BLaER1 (cell line): ENCODE results near the gene JHY.
"Not testable (repeated sequence)": the region's sequence is repeated elsewhere in the genome, so short reads cannot be mapped to it uniquely, and the experiment has no call there.

Experiments used
- H3K27ac ChIP-seq: shearing (Covaris generic); formaldehyde crosslinking; 2 replicates; pipeline ENCODE4 v1.8.1; 2022
- H3K27me3 ChIP-seq: shearing (Covaris generic); formaldehyde crosslinking; 2 replicates; pipeline ENCODE4 v1.8.1; 2022
- H3K36me3 ChIP-seq: shearing (Covaris generic); formaldehyde crosslinking; 2 replicates; pipeline ENCODE4 v1.8.1; 2022
- H3K4me1 ChIP-seq: shearing (Covaris generic); formaldehyde crosslinking; 2 replicates; pipeline ENCODE4 v1.8.1; 2022
- H3K4me2 ChIP-seq: shearing (Covaris generic); formaldehyde crosslinking; 2 replicates; pipeline ENCODE4 v1.8.1; 2022
- H3K4me3 ChIP-seq: shearing (Covaris generic); formaldehyde crosslinking; 2 replicates; pipeline ENCODE4 v1.8.1; 2022
- H3K9ac ChIP-seq: shearing (Covaris generic); formaldehyde crosslinking; 2 replicates; pipeline ENCODE4 v1.8.1; 2022
- H3K9me3 ChIP-seq: shearing (Covaris generic); formaldehyde crosslinking; 2 replicates; pipeline ENCODE4 v1.8.1; 2022
- H4K20me1 ChIP-seq: shearing (Covaris generic); formaldehyde crosslinking; 2 replicates; pipeline ENCODE4 v1.8.1; 2022
- Cebpa-rat ChIP-seq: shearing (Covaris generic); IDR thresholded peaks from 2 replicates; pipeline ENCODE4 v1.8.1; 2022

The JHY gene

DNA sequence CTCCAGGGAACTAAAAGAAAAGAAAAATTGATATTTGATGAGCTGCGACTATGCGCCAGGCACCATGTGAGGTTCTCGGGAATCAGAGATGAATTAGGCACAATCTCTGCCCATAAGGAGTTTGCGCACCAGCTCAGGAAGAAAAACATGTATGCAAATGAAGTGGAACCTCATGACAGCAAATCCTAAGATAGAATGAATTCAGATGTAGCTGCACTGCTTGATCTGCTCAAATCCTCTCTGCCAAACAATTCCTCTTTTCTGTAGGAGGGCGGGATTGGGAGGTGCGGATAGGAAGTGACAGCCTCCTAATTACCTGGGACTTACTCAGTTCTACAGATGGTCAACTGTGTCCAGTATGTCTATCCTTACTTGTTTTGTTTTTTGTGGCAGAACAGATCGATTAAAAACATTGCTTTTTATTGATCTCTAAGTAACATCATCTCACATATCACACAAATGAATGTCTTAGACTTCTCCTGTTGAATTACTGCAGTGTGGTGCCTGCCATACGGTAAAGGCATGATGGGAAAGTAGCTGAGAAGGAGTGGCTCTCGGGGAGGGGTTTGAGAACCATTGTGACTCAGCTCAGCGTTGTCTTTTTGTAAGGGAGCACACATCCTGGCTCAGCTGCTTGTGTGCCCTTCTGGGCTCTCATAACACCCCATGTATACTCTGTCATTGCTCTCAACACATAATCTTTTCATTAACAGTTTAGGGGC lies 30.3 kb upstream of the JHY start:
- no peaks in the 10 kb centered on the region for H3K36me3 ChIP-seq
- H3K4me3 ChIP-seq: no peak overlapping the region
- H3K27me3 ChIP-seq: no peaks in the 10 kb centered on the region
- TF ChIP-seq Cebpa-rat: no peak
- H3K9me3 ChIP-seq: no peaks in the 10 kb centered on the region
- no peaks in the 10 kb centered on the region for H4K20me1 ChIP-seq
- peaks cover 23% of the 10 kb centered on the region for H3K4me1 ChIP-seq
- no peak overlapping the region for H3K4me2 ChIP-seq
- no peak overlapping the region for H3K9ac ChIP-seq
- no peak overlapping the region for H3K27ac ChIP-seq

DNA sequence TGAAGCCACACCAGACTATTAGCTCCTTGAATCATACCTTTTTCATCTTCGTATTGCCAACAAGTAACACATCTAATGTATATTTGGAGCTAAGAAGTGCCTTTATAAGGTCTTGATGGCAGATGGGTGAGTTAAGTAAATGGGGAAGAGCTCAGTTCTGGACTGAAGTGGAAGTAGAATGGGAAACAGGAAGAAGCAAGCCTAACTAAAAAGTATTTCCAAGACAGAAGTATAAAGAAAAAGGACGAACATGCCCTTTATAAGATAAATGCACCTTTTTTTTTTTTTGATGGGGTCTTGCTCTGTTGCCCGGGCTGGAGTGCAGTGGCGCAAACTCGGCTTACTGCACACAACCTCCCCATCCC lies 29.8 kb upstream of the JHY start:
- Histone ChIP-seq H3K27me3 (no peaks in the 10 kb centered on the region), H3K4me3 (no peak overlapping the region), H3K9me3 (no peaks in the 10 kb centered on the region), H3K9ac (no peak overlapping the region), H4K20me1 (no peaks in the 10 kb centered on the region), H3K4me1 (peaks cover 23% of the 10 kb centered on the region), H3K27ac (no peak overlapping the region), H3K4me2 (no peak overlapping the region), H3K36me3 (no peaks in the 10 kb centered on the region)
- TF ChIP-seq Cebpa-rat: no peak

DNA sequence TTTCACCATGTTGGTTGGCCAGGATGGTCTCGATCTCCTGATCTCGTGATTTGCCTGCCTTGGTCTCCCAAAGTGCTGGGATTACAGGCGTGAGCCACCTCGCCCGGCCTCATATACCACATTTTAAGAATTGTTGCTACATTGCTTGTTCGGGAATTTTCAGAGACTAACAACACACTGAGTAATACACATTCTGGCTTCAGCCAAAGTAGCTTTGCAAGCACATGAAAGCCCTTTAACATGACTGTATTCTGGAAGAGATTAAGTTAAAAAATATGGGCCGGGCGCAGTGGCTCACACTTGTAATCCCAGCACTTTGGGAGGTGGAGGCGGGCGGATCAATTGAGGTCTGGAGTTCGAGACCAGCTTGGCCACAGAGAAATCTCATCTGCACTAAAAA lies 29.3 kb upstream of the JHY start:
- Histone ChIP-seq H3K9ac (no peak overlapping the region), H3K27me3 (no peaks in the 10 kb centered on the region), H3K4me1 (peaks cover 23% of the 10 kb centered on the region), H4K20me1 (no peaks in the 10 kb centered on the region), H3K4me2 (no peak overlapping the region), H3K27ac (no peak overlapping the region), H3K9me3 (no peaks in the 10 kb centered on the region), H3K4me3 (no peak overlapping the region), H3K36me3 (no peaks in the 10 kb centered on the region)
- no peak for TF ChIP-seq Cebpa-rat

DNA sequence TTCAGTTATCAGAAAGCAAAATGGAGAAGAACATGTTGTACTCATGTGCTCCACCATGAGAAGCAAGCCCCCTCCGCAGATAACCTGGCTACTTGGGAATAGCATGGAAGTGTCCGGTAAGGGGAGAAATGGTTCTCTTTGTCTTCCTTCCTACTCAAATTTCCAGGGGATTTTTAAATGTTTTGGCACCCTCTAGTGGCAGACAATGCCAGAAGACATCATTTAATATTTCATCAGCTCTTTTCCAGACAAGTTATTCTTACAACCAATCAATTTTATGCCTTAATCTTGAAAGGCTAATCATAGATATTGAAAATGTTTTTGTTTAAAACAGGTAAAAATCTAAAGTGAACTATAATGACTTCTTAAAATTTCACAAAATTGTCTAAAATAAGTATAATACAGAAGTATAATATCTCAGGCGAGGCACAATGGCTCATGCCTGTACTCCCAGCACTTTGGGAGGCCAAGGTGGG lies 28.6 kb upstream of the JHY start:
- H3K36me3 ChIP-seq: no peaks in the 10 kb centered on the region
- H3K4me1 ChIP-seq: peaks cover 23% of the 10 kb centered on the region
- no peak overlapping the region for H3K4me2 ChIP-seq
- TF ChIP-seq Cebpa-rat: no peak
- no peak overlapping the region for H3K4me3 ChIP-seq
- H4K20me1 ChIP-seq: no peaks in the 10 kb centered on the region
- H3K27ac ChIP-seq: no peak overlapping the region
- H3K9ac ChIP-seq: no peak overlapping the region
- H3K27me3 ChIP-seq: no peaks in the 10 kb centered on the region
- no peaks in the 10 kb centered on the region for H3K9me3 ChIP-seq

DNA sequence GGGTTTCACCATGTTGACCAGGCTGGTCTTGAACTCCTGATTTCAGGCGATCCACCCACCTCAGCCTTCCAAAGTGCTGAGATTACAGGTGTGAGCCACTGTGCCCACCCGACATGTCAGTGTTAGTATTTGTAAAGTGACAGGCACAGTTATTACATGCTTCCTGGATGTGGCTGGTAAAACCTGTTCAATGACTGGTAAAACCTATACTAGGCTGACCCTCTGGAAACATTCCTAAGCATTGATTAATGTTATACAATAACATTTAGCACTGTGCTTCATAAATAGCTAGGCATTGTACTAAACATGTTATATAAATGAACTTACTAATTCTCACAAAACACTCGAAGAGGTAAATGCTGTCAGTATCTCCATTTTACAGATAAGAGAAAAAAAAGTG lies 20.9 kb upstream of the JHY start:
- Histone ChIP-seq H3K9ac (no peak overlapping the region), H3K4me2 (no peak overlapping the region), H3K4me3 (no peak overlapping the region), H3K27ac (no peak overlapping the region), H4K20me1 (no peaks in the 10 kb centered on the region), H3K27me3 (no peaks in the 10 kb centered on the region), H3K9me3 (no peaks in the 10 kb centered on the region), H3K4me1 (peaks cover 6% of the 10 kb centered on the region), H3K36me3 (no peaks in the 10 kb centered on the region)
- no peak for TF ChIP-seq Cebpa-rat

DNA sequence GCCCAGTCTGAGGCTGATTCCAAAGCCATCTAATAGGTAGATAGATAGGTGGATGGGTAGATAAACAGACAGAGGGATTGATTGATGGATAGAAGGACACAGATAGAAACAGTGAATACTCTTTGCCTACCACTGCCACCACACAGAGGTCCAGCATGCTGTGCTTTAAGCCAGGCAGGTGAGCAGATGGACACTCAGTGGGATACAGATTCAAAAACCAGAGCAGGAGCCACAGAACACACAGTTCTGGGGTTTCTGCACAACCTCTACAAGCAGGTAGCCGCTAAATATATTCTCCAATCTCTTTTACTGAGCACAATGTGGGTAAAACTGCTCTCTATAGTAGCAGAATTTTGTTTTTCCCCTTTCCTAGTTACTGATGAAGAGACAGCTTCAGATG lies 20.5 kb upstream of the JHY start:
- Histone ChIP-seq H3K9me3 (no peaks in the 10 kb centered on the region), H3K36me3 (no peaks in the 10 kb centered on the region), H3K4me1 (peaks cover 1% of the 10 kb centered on the region; the same call in 1 of the 2 replicates), H3K27ac (no peak overlapping the region), H3K9ac (no peak overlapping the region; the same call in 1 of the 2 replicates), H3K27me3 (no peaks in the 10 kb centered on the region), H3K4me3 (no peak overlapping the region), H3K4me2 (no peak overlapping the region), H4K20me1 (no peaks in the 10 kb centered on the region)
- TF ChIP-seq Cebpa-rat: no peak

DNA sequence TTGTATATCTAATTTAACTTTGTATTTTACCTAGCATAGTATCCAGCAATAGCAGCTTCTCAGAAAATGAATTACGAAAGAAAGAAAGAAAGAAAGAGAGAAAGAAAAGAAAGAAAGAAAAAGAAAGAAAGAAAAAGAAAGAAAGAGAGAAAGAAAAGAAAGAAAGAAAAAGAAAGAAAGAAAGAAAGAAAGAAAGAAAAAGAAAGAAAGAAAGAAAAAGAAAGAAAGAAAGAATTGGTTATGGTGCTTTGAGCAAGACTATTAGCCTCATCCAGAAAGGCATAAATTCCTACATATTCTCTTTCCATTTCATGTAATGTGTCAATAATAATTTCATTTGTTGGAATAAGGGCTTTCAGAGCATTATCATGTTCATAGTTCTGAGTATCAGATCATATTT lies 19.4 kb upstream of the JHY start:
- not testable (repeated sequence) for H3K36me3 ChIP-seq, H3K9me3 ChIP-seq, H3K9ac ChIP-seq, H3K27ac ChIP-seq, H3K4me2 ChIP-seq, H3K4me3 ChIP-seq, H4K20me1 ChIP-seq, H3K4me1 ChIP-seq, H3K27me3 ChIP-seq

DNA sequence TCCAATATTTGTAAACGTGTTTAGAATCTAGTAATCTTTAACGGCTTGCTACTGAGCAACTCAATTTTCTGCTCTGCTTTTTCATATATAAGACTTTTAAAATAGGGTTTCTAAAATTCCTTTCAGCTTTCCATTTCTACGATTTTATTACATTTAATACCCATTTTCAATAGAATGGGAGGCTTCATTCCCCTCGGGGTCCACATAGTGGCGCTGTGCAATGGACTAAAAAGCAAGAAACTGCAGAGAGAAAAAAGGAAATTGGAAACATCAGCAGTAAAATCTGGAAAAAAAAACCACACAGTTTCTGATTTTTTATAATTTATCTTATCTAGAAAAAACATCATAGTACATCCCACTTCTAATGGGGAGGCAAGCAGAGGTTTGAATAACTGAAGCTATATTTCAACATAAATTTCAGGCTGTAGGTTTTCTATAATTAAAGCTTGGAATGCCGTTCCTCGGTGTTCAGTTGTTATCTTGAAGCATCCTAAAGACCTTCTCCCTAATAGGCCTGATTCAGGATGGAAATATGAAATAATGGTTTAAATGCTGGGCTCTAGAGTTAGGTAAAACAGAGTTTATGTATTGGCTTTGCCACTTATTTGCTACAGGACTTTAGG lies 18.7 kb upstream of the JHY start:
- H3K27me3 ChIP-seq: no peaks in the 10 kb centered on the region
- no peaks in the 10 kb centered on the region for H3K9me3 ChIP-seq
- no peaks in the 10 kb centered on the region for H4K20me1 ChIP-seq
- no peak overlapping the region for H3K9ac ChIP-seq
- no peaks in the 10 kb centered on the region for H3K4me1 ChIP-seq
- H3K36me3 ChIP-seq: no peaks in the 10 kb centered on the region
- TF ChIP-seq Cebpa-rat: no peak
- H3K4me2 ChIP-seq: no peak overlapping the region
- H3K27ac ChIP-seq: no peak overlapping the region
- H3K4me3 ChIP-seq: no peak overlapping the region

DNA sequence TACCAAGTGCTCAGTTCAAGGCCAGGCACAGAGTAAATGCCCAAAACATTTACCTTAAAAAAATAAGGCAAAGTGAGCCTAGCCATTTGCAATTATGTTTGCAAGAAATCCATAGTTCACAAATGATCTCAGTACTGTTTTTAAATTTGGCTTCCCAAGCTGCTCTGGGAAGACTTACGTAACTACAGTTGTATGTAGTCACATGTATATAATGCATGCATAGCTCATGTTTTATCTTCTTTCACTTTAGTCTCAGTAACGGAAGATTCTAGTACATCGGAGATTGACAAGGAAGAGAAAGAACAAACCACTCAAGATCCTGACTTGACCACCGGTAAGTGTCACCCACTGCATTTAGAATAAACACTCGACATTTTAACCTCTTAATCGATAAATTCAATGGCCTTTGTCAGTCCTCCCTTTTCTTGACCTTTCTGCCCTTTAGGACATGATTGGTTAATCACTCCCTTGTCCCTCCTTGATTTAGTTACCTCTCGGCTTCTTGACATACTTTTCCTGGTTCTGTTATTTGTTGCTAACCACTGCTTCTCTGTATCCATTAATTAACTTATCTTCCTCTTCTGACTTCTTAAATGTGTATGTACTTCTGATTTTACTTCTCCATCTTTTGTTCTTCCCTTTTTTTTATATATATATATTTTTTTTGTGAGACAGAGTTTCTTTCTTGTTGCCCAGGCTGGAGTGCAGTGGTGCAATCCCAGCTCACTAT lies 18.0 kb upstream of the JHY start:
- Histone ChIP-seq H3K9me3 (no peaks in the 10 kb centered on the region), H3K27ac (no peak overlapping the region), H3K4me2 (no peak overlapping the region), H3K4me3 (no peak overlapping the region), H3K27me3 (no peaks in the 10 kb centered on the region), H3K4me1 (no peaks in the 10 kb centered on the region), H3K9ac (no peak overlapping the region), H4K20me1 (no peaks in the 10 kb centered on the region), H3K36me3 (no peaks in the 10 kb centered on the region)
- no peak for TF ChIP-seq Cebpa-rat

DNA sequence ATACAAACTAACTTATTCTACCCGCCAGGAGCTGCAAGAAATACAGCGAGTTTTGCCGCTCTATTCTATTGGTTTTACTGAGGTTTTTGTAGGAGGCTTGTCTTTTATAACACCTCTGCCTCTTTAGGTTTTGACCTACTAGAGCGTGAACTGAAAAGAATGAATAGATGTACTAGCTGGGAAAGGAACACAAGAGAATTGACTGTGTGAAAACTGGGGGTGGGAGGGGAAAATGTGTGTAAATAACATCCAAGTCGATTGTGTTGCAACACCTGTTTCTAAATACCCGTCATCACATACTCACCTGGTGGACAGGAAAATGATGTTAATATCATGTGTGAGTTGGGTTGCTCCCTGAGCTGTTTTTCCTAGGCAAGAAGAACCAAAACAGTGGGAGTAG lies 12.9 kb upstream of the JHY start:
- Histone ChIP-seq H3K9ac (no peak overlapping the region), H4K20me1 (no peaks in the 10 kb centered on the region), H3K27ac (no peak overlapping the region), H3K4me1 (peaks cover 8% of the 10 kb centered on the region), H3K36me3 (no peaks in the 10 kb centered on the region), H3K9me3 (no peaks in the 10 kb centered on the region), H3K27me3 (no peaks in the 10 kb centered on the region), H3K4me3 (no peak overlapping the region), H3K4me2 (no peak overlapping the region)
- no peak for TF ChIP-seq Cebpa-rat
